Measurements from ENCODE around the gene IFT81.

IFT81 gene

DNA sequence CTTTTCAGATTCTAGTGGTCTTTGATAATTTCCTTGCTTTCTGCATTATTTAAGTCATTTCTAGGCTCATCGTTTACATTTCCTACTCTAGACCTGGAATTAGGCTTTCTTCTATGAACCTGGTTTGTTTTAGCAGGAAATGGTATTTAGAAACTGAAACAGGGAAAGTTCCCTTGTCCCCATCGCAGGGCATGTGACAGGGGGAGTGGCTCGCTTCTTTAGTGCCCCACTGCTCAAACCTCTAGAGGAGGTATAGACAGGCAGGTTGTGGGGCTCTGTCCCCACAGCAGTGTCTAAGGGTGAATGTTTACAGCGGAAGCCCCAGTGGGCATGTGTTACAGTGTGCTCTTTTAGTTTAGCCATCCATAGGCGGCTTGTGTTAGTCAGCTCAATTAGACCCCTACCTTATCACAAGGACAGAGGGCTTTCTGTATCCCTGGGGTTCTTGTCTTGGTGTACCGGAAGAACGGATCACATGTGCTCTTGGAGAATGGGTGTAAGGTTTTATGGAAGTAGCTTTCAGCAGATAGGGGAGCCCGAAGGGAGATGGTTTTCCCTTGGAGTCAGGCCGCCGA, 25.0 kb downstream of the IFT81 start:
- no peak for DNase-seq (ENCODE audit: low read depth in 3 of 3)

DNA sequence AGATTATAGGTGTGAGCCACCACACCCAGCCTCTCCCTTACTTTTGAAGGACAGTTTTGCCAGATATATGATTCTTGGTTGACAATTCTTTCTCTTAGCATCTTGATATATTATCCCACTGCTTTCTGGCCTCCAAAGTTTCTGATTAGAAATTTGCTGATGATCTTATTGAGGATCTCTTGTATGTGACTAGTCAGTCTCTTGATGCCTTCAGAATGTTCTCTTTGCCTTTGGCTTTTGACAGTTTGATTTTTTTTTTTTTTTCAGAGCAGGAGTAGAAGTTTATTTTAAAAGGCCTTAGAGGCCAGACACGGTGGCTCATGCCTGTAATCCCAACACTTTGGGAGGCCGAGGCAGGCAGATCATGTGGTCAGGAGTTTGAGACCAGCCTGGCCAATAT, 32.6 kb downstream of the IFT81 start:
- no peak for DNase-seq (ENCODE audit: low read depth in 3 of 3)

GRCh38 chr12:110157539-110157938, 33.4 kb downstream of the IFT81 start:
- DNase-seq (ENCODE audit: low read depth in 3 of 3): no peak

DNA sequence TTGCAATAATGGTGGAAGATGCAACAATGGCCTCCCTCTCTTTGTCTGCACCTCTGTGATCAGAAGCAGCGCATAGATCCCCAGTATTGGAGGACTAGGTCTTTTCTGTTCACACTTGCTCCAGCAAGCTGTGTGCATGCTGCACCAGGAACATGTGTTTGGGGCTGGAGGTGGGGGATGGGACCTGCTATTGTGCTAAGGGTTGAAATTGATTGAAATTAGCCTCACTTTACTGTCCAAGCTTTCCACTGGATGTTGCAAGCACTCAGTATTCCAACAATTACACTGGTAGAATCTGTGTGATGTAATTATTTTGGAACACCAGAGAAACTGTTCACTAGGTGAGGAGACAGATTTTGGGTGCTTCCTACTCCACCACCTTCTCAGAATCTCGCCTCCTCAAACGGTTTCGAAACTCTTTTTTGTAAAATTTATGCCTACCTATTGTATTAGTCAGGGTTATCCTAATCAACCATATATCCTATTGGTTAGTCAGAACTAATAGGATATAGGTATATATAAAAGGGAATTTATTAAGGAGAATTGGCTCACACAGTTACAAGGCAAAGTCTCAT, 35.6 kb downstream of the IFT81 start:
- DNase-seq (ENCODE audit: low read depth in 3 of 3): no peak

- no peak for DNase-seq (ENCODE audit: low read depth in 3 of 3)
Observed at GRCh38 chr12:110165540-110166159, 41.5 kb downstream of the IFT81 start.

- DNase-seq (ENCODE audit: low read depth in 3 of 3): no peak
Observed at GRCh38 chr12:110168732-110169455, 44.7 kb downstream of the IFT81 start.

GRCh38 chr12:110170535-110171185, 46.5 kb downstream of the IFT81 start:
- no peak for DNase-seq (ENCODE audit: low read depth in 3 of 3)

GRCh38 chr12:110171186-110171538, 47.0 kb downstream of the IFT81 start:
- no peak for DNase-seq (ENCODE audit: low read depth in 3 of 3)

GRCh38 chr12:110171636-110172035, 47.5 kb downstream of the IFT81 start:
- no peak for DNase-seq (ENCODE audit: low read depth in 3 of 3)

- DNase-seq (ENCODE audit: low read depth in 3 of 3): no peak
Observed at GRCh38 chr12:110174373-110174996, 50.3 kb downstream of the IFT81 start.

- no peak for DNase-seq (ENCODE audit: low read depth in 3 of 3)
Observed at GRCh38 chr12:110175201-110175600, 51.0 kb downstream of the IFT81 start.

DNA sequence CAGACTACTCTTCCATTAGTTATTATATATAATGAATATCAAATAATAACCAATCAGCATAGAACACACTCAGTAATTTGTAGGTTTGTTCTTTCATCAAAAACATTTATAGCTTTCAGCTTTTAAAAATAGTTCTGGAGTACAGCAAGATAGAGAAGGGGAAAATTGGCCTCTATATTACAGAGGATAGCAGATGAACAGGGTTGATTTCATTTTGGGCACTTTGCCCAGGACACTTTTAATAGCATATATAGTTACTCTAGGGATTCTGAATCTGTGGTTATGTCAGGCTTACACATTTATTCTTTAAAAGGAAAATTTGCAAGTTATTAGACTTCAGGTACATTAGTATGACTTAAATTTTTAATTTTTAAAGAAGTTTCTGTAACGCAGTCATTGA, 52.6 kb downstream of the IFT81 start:
- no peak for DNase-seq (ENCODE audit: low read depth in 3 of 3)

- no peak for DNase-seq (ENCODE audit: low read depth in 3 of 3)
Observed at GRCh38 chr12:110179291-110179690, 55.1 kb downstream of the IFT81 start.

DNA sequence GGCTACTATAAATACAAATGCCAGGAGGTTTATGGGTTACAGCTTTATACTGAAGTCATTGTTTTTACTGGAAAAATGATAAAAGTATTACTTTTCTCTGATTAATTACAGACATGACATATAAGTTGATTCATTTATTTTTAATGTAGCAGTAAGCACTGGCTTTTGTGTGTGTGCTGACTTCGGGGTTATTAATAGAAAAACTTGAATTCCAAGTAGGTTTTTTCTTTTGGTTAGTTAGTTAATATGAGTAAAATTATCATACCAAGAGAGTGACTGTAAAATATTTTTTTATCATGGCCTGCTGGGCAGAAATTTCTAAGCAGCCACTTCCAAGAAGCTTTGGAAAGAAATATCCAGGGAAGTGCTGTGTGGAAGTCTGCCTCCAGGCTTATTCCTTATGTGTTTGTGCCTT, 56.4 kb downstream of the IFT81 start:
- DNase-seq (ENCODE audit: low read depth in 3 of 3): no peak

DNA sequence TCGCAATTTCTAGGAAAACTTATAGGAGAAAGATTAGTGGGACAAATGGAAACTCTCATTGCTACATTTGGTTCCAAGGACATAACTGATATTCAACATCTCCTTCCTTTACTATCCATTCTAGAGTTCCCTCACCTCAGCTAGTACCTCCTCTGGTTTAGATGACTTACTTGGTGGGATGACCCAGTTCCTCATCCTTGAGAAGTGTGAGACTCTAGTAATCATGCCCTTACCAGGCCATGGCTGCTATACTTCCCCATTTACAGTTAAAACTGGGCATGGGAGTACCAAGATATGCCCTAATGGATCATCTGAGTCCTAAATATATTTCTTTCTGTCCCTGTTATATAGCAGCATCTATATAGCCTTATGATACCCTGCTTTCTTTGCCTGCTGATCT, 58.1 kb downstream of the IFT81 start:
- DNase-seq (ENCODE audit: low read depth in 3 of 3): no peak

- DNase-seq (ENCODE audit: low read depth in 3 of 3): no peak
Observed at GRCh38 chr12:110183386-110183785, 59.2 kb downstream of the IFT81 start.

- DNase-seq (ENCODE audit: low read depth in 3 of 3): no peak
Observed at GRCh38 chr12:110185626-110186025, 61.5 kb downstream of the IFT81 start.

DNA sequence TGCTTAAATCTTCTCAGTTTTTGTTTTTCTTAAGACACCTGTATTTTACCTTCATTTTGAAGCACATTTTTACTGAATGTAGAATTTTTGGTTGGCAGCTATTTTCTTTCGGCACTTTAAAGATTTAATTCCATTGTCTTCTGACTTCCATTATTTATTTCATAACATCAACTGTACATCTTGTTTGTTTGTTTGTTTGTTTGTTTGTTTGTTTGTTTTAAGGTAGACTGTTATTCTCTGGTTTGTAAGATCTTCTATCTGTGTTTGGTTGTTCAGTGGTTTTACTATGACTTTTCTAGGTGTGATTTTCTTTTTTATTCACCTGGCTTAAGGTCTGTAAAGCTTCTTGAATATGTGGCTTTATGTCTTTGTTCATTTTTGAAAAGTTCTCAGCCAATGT, 61.9 kb downstream of the IFT81 start:
- no peak for DNase-seq (ENCODE audit: low read depth in 3 of 3)

GRCh38 chr12:110193196-110193595, 69.0 kb downstream of the IFT81 start:
- DNase-seq (ENCODE audit: low read depth in 3 of 3): no peak

DNA sequence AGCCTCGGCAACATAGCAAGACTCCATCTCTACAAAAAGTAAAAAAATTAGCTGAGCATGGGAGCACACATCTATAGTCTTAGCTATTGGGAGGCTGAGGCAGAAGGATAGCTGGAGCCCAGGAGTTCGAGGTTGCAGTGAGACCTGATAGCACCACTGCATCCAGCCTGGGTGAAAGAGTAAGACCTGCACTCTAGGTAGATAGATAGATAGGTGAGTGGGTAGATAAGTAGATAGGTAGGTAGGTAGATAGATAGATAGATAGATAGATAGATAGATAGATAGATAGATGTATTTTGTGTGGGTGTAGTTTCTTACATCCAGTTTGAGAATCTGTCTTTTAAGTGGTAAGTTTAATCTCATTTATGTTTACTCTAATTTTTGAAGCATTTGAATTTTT, 72.8 kb downstream of the IFT81 start:
- no peak for DNase-seq (ENCODE audit: low read depth in 3 of 3)

- no peak for DNase-seq (ENCODE audit: low read depth in 3 of 3)
Observed at GRCh38 chr12:110198386-110198785, 74.2 kb downstream of the IFT81 start.

Measured in stimulated activated CD4-positive, alpha-beta T cell treated with anti-CD3 and anti-CD28 coated beads, TNF-alpha, amount 100 ng/mL, for 4 hours (primary cell).